GM12878 (cell line): ENCODE results near the gene ITGA4.

Experiments used
- BRCA1 ChIP-seq: IDR thresholded peaks from 2 replicates; pipeline ENCODE4 v1.6.1; 2011; ENCODE audit warnings: low read depth, low read length, improper control_type of control experiment
- ETV6 ChIP-seq, 2 experiments: fragments of 450-650 bp in 1 of 2; IDR thresholded peaks in 1 of 2; conservative IDR thresholded peaks in 1 of 2; 2 replicates each; pipeline ENCODE4 v1.6.1; 2014; ENCODE audit warnings: antibody characterized with exemption in 1 of 2, borderline replicate concordance in 1 of 2, low read depth in 1 of 2, mild to moderate bottlenecking in 1 of 2, moderate library complexity in 1 of 2
- MYC ChIP-seq: IDR thresholded peaks from 2 replicates; pipeline ENCODE4 v1.6.1; 2011; ENCODE audit warnings: mild to moderate bottlenecking, low read length, moderate library complexity, inconsistent platforms; ENCODE audit not compliant: insufficient read depth, insufficient replicate concordance, insufficient read length, severe bottlenecking
- NRF1 ChIP-seq: conservative IDR thresholded peaks from 2 replicates; pipeline ENCODE4 v1.6.1; 2011; ENCODE audit warnings: mild to moderate bottlenecking, low read depth, low read length, improper control_type of control experiment
- POLR2A ChIP-seq: IDR thresholded peaks from 2 replicates; pipeline ENCODE4 v1.6.1; 2011; ENCODE audit warnings: low read depth, mild to moderate bottlenecking, low read length
- ZNF384 ChIP-seq: IDR thresholded peaks from 2 replicates; pipeline ENCODE4 v1.6.1; 2012; ENCODE audit warnings: low read depth, mild to moderate bottlenecking, low read length, improper control_type of control experiment, borderline replicate concordance
- TF ChIP-seq, protein P1 (sequence below), 3 experiments: IDR thresholded peaks in 2 of 3; conservative IDR thresholded peaks in 1 of 3; 2 replicates each; pipeline ENCODE4 v1.5.1; 2011; ENCODE audit warnings: low read depth in 3 of 3, low read length in 3 of 3, mild to moderate bottlenecking in 3 of 3, control low read depth in 2 of 3, moderate library complexity in 2 of 3, inconsistent platforms in 1 of 3, mixed read lengths in 1 of 3; ENCODE audit not compliant: control insufficient read depth in 2 of 3, insufficient read depth in 1 of 3; ENCODE audit errors: extremely low read depth in 1 of 3
- TF ChIP-seq, protein P2 (sequence below): IDR thresholded peaks from 2 replicates; pipeline ENCODE4 v1.6.1; 2011; ENCODE audit warnings: low read depth, low read length, improper control_type of control experiment, borderline replicate concordance
- TF ChIP-seq, protein P3 (sequence below): fragments of 450-650 bp; IDR thresholded peaks from 2 replicates; pipeline ENCODE4 v1.6.1; 2018; ENCODE audit warnings: mild to moderate bottlenecking, low read depth, moderate library complexity; ENCODE audit not compliant: partially characterized antibody

DNA sequence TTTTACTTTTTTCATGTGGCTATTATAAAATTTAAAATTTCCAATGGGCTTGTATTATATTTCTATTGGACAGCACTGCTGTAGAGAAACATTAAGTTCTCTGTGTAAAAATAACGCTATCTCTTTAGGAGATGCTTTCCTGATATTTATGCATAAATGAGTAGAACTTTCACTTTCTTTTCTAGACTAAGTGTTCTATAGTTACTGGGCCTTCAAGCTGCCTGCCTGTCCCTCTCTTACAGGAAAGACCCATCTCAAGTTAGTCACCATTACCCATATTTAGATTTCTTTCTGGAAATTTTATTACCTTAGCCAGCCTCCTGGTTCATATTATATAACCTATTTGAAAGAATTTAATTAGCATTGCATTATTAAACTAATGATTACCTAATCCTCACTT, 4.8 kb downstream of the ITGA4 start:
- no peak for TF ChIP-seq ZNF384
- TF ChIP-seq, protein P1, sequence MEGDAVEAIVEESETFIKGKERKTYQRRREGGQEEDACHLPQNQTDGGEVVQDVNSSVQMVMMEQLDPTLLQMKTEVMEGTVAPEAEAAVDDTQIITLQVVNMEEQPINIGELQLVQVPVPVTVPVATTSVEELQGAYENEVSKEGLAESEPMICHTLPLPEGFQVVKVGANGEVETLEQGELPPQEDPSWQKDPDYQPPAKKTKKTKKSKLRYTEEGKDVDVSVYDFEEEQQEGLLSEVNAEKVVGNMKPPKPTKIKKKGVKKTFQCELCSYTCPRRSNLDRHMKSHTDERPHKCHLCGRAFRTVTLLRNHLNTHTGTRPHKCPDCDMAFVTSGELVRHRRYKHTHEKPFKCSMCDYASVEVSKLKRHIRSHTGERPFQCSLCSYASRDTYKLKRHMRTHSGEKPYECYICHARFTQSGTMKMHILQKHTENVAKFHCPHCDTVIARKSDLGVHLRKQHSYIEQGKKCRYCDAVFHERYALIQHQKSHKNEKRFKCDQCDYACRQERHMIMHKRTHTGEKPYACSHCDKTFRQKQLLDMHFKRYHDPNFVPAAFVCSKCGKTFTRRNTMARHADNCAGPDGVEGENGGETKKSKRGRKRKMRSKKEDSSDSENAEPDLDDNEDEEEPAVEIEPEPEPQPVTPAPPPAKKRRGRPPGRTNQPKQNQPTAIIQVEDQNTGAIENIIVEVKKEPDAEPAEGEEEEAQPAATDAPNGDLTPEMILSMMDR (IDR thresholded peaks at IDR 0.05 in 2 of 3, conservative IDR thresholded peaks at IDR 0.05 in 1 of 3; ENCODE audit: control insufficient read depth in 2 of 3, extremely low read depth in 1 of 3, insufficient read depth in 1 of 3, low read depth in 3 of 3, low read length in 3 of 3), result no peak
- TF ChIP-seq BRCA1, result no peak
- TF ChIP-seq, protein P2, sequence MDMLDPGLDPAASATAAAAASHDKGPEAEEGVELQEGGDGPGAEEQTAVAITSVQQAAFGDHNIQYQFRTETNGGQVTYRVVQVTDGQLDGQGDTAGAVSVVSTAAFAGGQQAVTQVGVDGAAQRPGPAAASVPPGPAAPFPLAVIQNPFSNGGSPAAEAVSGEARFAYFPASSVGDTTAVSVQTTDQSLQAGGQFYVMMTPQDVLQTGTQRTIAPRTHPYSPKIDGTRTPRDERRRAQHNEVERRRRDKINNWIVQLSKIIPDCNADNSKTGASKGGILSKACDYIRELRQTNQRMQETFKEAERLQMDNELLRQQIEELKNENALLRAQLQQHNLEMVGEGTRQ, result no peak
- TF ChIP-seq MYC, result no peak
- no peak for TF ChIP-seq POLR2A
- TF ChIP-seq, protein P3, sequence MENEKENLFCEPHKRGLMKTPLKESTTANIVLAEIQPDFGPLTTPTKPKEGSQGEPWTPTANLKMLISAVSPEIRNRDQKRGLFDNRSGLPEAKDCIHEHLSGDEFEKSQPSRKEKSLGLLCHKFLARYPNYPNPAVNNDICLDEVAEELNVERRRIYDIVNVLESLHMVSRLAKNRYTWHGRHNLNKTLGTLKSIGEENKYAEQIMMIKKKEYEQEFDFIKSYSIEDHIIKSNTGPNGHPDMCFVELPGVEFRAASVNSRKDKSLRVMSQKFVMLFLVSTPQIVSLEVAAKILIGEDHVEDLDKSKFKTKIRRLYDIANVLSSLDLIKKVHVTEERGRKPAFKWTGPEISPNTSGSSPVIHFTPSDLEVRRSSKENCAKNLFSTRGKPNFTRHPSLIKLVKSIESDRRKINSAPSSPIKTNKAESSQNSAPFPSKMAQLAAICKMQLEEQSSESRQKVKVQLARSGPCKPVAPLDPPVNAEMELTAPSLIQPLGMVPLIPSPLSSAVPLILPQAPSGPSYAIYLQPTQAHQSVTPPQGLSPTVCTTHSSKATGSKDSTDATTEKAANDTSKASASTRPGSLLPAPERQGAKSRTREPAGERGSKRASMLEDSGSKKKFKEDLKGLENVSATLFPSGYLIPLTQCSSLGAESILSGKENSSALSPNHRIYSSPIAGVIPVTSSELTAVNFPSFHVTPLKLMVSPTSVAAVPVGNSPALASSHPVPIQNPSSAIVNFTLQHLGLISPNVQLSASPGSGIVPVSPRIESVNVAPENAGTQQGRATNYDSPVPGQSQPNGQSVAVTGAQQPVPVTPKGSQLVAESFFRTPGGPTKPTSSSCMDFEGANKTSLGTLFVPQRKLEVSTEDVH, result no peak
- TF ChIP-seq ETV6 (conservative IDR thresholded peaks at IDR 0.05 in 1 of 2, IDR thresholded peaks at IDR 0.05 in 1 of 2; ENCODE audit: borderline replicate concordance in 1 of 2, low read depth in 1 of 2), result no peak
- TF ChIP-seq NRF1, result no peak
